OCI-LY7 (cell line): ENCODE data around the gene SIPA1L3. TPM values are rescaled to one million over a fixed set of nuclear protein-coding genes. Genes with fewer than 3 reads are reported as not detected.

ENCODE experiments used
- BruUV-seq: library from RNA; stranded (reverse); fragments of 400-500 nt; replicated peaks from 2 replicates; lab custom pipeline; 2021; lab: Mats Ljungman, UMichigan
- CTCF ChIA-PET: fragments of 300-600 bp; sonication (Branson Sonifier 250); formaldehyde crosslinking; loops from one replicate; lab custom pipeline; 2022; ENCODE audit warnings: antibody characterized with exemption; ENCODE audit not compliant: unreplicated experiment; lab: Charles Lee
- POLR2A ChIA-PET: fragments of 300-600 bp; sonication (Branson Sonifier 250); formaldehyde crosslinking; loops from one replicate; lab custom pipeline; 2022; ENCODE audit warnings: antibody characterized with exemption; lab: Charles Lee
- DNase-seq: peaks from one replicate; pipeline ENCODE4 v3.0.0-alpha.2; 2015; ENCODE audit warnings: low spot score
- H2AFZ ChIP-seq: fragments of 200-600 bp; sonication (generic), shearing (Covaris generic); 2 replicates; pipeline ENCODE4 v1.6.1; 2014; ENCODE audit warnings: mild to moderate bottlenecking, antibody characterized with exemption, low read length, moderate library complexity
- H3K27ac ChIP-seq: fragments of 200-600 bp; sonication (generic); 2 replicates; pipeline ENCODE4 v1.5.1; 2014; ENCODE audit warnings: mixed run types, low read depth, mild to moderate bottlenecking, moderate library complexity, low read length, inconsistent platforms; ENCODE audit not compliant: poor library complexity, severe bottlenecking
- H3K36me3 ChIP-seq: fragments of 200-600 bp; sonication (generic); 2 replicates; pipeline ENCODE4 v1.6.1; 2014; ENCODE audit warnings: mild to moderate bottlenecking, antibody characterized with exemption, low read length, moderate library complexity, mixed read lengths; ENCODE audit not compliant: insufficient read depth
- H3K4me1 ChIP-seq: fragments of 200-600 bp; sonication (generic); 2 replicates; pipeline ENCODE4 v1.5.1; 2014; ENCODE audit warnings: mild to moderate bottlenecking, low read length; ENCODE audit not compliant: insufficient read depth, poor library complexity, severe bottlenecking
- H3K4me2 ChIP-seq: fragments of 200-600 bp; sonication (generic); 2 replicates; pipeline ENCODE4 v1.6.1; 2014; ENCODE audit warnings: mild to moderate bottlenecking, low read length
- H3K4me3 ChIP-seq: fragments of 200-600 bp; sonication (generic); 2 replicates; pipeline ENCODE4 v1.5.1; 2014; ENCODE audit warnings: mild to moderate bottlenecking, low read depth, low read length; ENCODE audit not compliant: poor library complexity, severe bottlenecking
- H3K79me2 ChIP-seq: fragments of 200-600 bp; sonication (generic); 2 replicates; pipeline ENCODE4 v1.6.1; 2016; ENCODE audit warnings: low read depth, mild to moderate bottlenecking, low read length, moderate library complexity, mixed read lengths; ENCODE audit not compliant: insufficient read depth
- H3K9me2 ChIP-seq: fragments of 200-600 bp; sonication (generic); 2 replicates; pipeline ENCODE4 v1.6.1; 2016; ENCODE audit warnings: mild to moderate bottlenecking, low read length, mixed read lengths; ENCODE audit not compliant: insufficient read depth
- H3K9me3 ChIP-seq: fragments of 200-600 bp; sonication (generic); 2 replicates; pipeline ENCODE4 v1.6.1; 2014; ENCODE audit warnings: mild to moderate bottlenecking, mixed run types, low read length, mixed read lengths
- H4K20me1 ChIP-seq: fragments of 200-600 bp; sonication (generic); 2 replicates; pipeline ENCODE4 v1.6.1; 2014; ENCODE audit warnings: mild to moderate bottlenecking, antibody characterized with exemption, low read length, moderate library complexity, mixed read lengths; ENCODE audit not compliant: insufficient read depth
- EZH2phosphoT487 ChIP-seq: fragments of 200-600 bp; sonication (generic); IDR thresholded peaks from 2 replicates; pipeline ENCODE4 v1.6.1; 2018; ENCODE audit warnings: low read depth, borderline replicate concordance, mild to moderate bottlenecking, mixed run types, antibody characterized with exemption, low read length, moderate library complexity, mixed read lengths
- intact Hi-C: fragments of 100-400 bp; cut with micrococcal nuclease; formaldehyde crosslinking; loops from one replicate; pipeline ENCODE4 v1.10.0; 2022; ENCODE audit not compliant: unreplicated experiment
- total RNA-seq, 2 experiments: library from RNA; depleted of rRNA in 1 of 2; stranded (reverse); fragments of >200 nt in 1 of 2; shearing (Covaris generic) in 1 of 2; gene quantifications; 2 replicates each; pipeline ENCODE4 v1.2.3, GENCODE V29; 2014 to 2022
- TF ChIP-seq, protein P1 (sequence below): fragments of 200-600 bp; sonication (generic); conservative IDR thresholded peaks from 2 replicates; pipeline ENCODE4 v1.5.1; 2014; ENCODE audit warnings: mild to moderate bottlenecking, antibody characterized with exemption, low read length, moderate library complexity, mixed read lengths

SIPA1L3 gene
- total RNA-seq, 2 experiments from 2014 or later, result 21.2 to 84.4 TPM

DNA sequence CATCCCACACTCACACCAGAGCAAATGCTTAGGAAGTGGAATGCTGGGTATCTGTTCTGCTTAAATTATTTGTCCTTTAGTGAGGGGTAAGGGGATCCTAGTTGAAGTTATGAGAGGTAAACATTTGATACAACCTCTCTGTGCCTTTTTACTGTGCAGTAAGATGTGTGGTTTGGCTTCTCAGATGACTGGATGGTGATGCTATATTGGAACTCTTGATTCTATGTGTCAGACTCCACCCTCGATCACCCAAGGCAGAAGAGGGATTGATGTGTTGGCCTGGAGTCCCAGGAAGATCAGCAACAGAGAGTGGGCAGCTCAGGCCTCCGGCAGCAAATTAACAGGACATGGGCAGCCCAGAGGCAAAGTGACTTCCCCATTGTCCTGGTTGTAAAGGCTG is 66.7 kb downstream of the SIPA1L3 start:
- peaks cover 54% of the 10 kb centered on the region for H3K4me1 ChIP-seq
- H3K9me2 ChIP-seq, result no peaks in the 10 kb centered on the region
- no peaks in the 10 kb centered on the region for H4K20me1 ChIP-seq
- no peak overlapping the region for H2AFZ ChIP-seq
- TF ChIP-seq, protein P1, sequence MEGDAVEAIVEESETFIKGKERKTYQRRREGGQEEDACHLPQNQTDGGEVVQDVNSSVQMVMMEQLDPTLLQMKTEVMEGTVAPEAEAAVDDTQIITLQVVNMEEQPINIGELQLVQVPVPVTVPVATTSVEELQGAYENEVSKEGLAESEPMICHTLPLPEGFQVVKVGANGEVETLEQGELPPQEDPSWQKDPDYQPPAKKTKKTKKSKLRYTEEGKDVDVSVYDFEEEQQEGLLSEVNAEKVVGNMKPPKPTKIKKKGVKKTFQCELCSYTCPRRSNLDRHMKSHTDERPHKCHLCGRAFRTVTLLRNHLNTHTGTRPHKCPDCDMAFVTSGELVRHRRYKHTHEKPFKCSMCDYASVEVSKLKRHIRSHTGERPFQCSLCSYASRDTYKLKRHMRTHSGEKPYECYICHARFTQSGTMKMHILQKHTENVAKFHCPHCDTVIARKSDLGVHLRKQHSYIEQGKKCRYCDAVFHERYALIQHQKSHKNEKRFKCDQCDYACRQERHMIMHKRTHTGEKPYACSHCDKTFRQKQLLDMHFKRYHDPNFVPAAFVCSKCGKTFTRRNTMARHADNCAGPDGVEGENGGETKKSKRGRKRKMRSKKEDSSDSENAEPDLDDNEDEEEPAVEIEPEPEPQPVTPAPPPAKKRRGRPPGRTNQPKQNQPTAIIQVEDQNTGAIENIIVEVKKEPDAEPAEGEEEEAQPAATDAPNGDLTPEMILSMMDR, result no peak
- no peak for TF ChIP-seq EZH2phosphoT487
- peaks cover 72% of the 10 kb centered on the region; the same call in 1 of the 2 replicates for H3K79me2 ChIP-seq
- POLR2A ChIA-PET, result interaction anchor here (0.7 to 1.0 kb wide), 2 partner anchors 10 to 49 kb away, joined by 3 to 4 read pairs; no protein-coding TSS in a partner anchor
- no peak overlapping the region for H3K4me3 ChIP-seq
- H3K4me2 ChIP-seq, result peak overlapping the region; percentile 51
- H3K36me3 ChIP-seq, result peaks cover 46% of the 10 kb centered on the region
- no TSS peak for BruUV-seq
- CTCF ChIA-PET, result interaction anchor here (1.1 kb wide), 1 partner anchor 71 kb away, joined by 4 read pairs; no protein-coding TSS in a partner anchor
- H3K9me3 ChIP-seq, result peaks cover 37% of the 10 kb centered on the region
- peak overlapping the region; percentile 100 for H3K27ac ChIP-seq
- DNase-seq, result no peak
- intact Hi-C loops, result loop anchor here (10.0 kb wide), 1 partner anchor 251 kb away; the partner anchor contains the start of gene DPF1

GRCh38 chr19:37975071-37975470 is 68.1 kb downstream of the SIPA1L3 start:
- no peak for TF ChIP-seq EZH2phosphoT487
- TF ChIP-seq, protein P1, result peak; percentile 65
- intact Hi-C loops, result loop anchor here (1.0 to 10.0 kb wide), 4 partner anchors 67 to 877 kb away; partner anchors contain the start of gene DPF1

More at GRCh38 chr19:37975071-37975470, 68.1 kb downstream of the SIPA1L3 start:
- Histone ChIP-seq H3K9me3 (peaks cover 31% of the 10 kb centered on the region), H3K27ac (peak overlapping the region; percentile 100), H3K9me2 (no peaks in the 10 kb centered on the region), H4K20me1 (no peaks in the 10 kb centered on the region), H3K4me1 (peaks cover 68% of the 10 kb centered on the region), H3K4me3 (peak overlapping the region; percentile 16), H3K79me2 (peaks cover 69% of the 10 kb centered on the region; the same call in 1 of the 2 replicates), H3K4me2 (peak overlapping the region; percentile 51), H3K36me3 (peaks cover 36% of the 10 kb centered on the region), H2AFZ (peak overlapping the region; percentile 14; the same call in 1 of the 2 replicates)
- CTCF ChIA-PET, result interaction anchor here (0.5 to 1.0 kb wide), 3 partner anchors 47 to 71 kb away, joined by 3 to 6 read pairs (median 3); no protein-coding TSS in a partner anchor
- DNase-seq, result peak; percentile 85
- BruUV-seq, result no TSS peak
- POLR2A ChIA-PET, result no interaction called here
